ENCODE data around the gene UNC13D. TPM values are rescaled to one million over a fixed set of nuclear protein-coding genes. Genes with fewer than 3 reads are reported as not detected.

The UNC13D gene
- total RNA-seq, 2 experiments from 2014 or later = 136 to 144 TPM

- no peak for ATAC-seq
- no peak for TF ChIP-seq CTCF (IDR thresholded peaks at IDR 0.05)
- H3K9me3 Mint-ChIP-seq = no peaks in the 10 kb centered on the region
- no peak overlapping the region for H3K27ac Mint-ChIP-seq
- intact Hi-C loops (cut with micrococcal nuclease) = no loop called here
- no peak overlapping the region for H3K4me3 Mint-ChIP-seq
- H3K36me3 Mint-ChIP-seq (ENCODE audit: low read depth) = peaks cover 13% of the 10 kb centered on the region
- DNase-seq = no peak
- no peaks in the 10 kb centered on the region for H3K4me1 Mint-ChIP-seq (ENCODE audit: low read depth)
- POLR2A ChIA-PET = interaction anchor here (0.8 to 2.9 kb wide), 4 partner anchors 10 to 30 kb away, joined by 3 to 10 read pairs (median 4); partner anchors contain the start of gene UNK
- no peaks in the 10 kb centered on the region for H3K27me3 Mint-ChIP-seq
- CTCF ChIA-PET = interaction anchor here (1.1 to 2.0 kb wide), 5 partner anchors 12 to 46 kb away, joined by 4 to 5 read pairs (median 5); no protein-coding TSS in a partner anchor
Measured at GRCh38 chr17:75814900-75815373, 29.3 kb downstream of the UNC13D start.

- no peak overlapping the region for H3K27ac Mint-ChIP-seq
- ATAC-seq = no peak
- DNase-seq = no peak
- CTCF ChIA-PET = interaction anchor here (2.0 kb wide), 1 partner anchor 47 kb away, joined by 5 read pairs; no protein-coding TSS in a partner anchor
- H3K4me3 Mint-ChIP-seq = no peak overlapping the region
- H3K4me1 Mint-ChIP-seq (ENCODE audit: low read depth) = no peaks in the 10 kb centered on the region
- peaks cover 8% of the 10 kb centered on the region for H3K36me3 Mint-ChIP-seq (ENCODE audit: low read depth)
- no peak for TF ChIP-seq CTCF (IDR thresholded peaks at IDR 0.05)
- H3K9me3 Mint-ChIP-seq = no peaks in the 10 kb centered on the region
- intact Hi-C loops (cut with micrococcal nuclease) = no loop called here
- POLR2A ChIA-PET = no interaction called here
- no peaks in the 10 kb centered on the region for H3K27me3 Mint-ChIP-seq
Measured at GRCh38 chr17:75814021-75814395, 30.2 kb downstream of the UNC13D start.

DNA sequence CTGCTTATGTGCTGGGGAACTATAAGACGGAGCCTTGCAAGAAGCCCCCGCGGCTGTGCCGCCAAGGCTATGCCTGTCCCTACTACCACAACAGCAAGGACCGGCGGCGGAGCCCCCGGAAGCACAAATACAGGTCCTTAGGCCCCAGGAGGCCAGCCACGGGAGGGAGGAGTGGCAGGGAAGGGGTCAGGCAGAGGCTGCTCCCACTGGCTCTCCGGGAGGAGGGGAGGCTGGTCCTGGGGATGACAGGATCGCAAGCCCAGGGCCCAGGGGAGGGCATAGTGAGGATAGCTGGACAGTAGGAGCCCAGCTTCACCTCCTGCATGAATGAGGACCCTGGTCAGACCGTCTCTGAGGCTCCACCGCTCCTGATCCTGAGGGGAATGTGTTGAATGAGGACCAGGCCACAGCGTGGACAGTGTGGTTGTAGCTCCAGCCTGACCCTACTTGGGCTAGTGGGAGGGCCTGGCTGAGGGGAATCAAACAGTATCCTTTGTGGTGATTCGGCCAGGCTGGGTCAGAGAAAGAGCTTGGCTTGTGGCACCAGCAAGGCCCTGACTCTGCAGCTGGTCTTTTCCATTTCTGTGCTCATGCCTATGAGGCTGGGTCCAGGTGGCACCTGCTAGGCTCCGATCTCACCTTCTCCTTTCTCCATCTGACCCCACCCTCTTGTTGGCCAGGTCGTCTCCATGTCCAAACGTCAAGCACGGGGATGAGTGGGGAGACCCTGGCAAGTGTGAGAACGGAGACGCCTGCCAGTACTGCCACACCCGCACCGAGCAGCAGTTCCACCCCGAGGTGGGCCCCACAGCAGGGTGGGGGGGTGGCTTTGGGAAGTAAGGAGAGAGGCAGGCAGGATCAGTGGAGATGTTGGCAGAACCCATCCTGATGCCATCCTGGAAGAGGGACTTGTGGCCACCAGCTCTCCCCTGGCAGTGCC lies 30.9 kb downstream of the UNC13D start:
- DNase-seq = no peak
- no peak for ATAC-seq
- no peak for TF ChIP-seq CTCF (IDR thresholded peaks at IDR 0.05)
- ChIA-PET CTCF (interaction anchor here (2.0 kb wide), 1 partner anchor 48 kb away, joined by 5 read pairs; no protein-coding TSS in a partner anchor), POLR2A (interaction anchor here (0.8 kb wide), 1 partner anchor 16 kb away, joined by 3 read pairs; no protein-coding TSS in a partner anchor)
- Mint-ChIP-seq H3K4me1 (ENCODE audit: low read depth) (peaks cover 4% of the 10 kb centered on the region), H3K27ac (no peak overlapping the region), H3K27me3 (no peaks in the 10 kb centered on the region), H3K36me3 (ENCODE audit: low read depth) (peaks cover 4% of the 10 kb centered on the region), H3K4me3 (no peak overlapping the region), H3K9me3 (no peaks in the 10 kb centered on the region)
- intact Hi-C loops (cut with micrococcal nuclease) = no loop called here

DNA sequence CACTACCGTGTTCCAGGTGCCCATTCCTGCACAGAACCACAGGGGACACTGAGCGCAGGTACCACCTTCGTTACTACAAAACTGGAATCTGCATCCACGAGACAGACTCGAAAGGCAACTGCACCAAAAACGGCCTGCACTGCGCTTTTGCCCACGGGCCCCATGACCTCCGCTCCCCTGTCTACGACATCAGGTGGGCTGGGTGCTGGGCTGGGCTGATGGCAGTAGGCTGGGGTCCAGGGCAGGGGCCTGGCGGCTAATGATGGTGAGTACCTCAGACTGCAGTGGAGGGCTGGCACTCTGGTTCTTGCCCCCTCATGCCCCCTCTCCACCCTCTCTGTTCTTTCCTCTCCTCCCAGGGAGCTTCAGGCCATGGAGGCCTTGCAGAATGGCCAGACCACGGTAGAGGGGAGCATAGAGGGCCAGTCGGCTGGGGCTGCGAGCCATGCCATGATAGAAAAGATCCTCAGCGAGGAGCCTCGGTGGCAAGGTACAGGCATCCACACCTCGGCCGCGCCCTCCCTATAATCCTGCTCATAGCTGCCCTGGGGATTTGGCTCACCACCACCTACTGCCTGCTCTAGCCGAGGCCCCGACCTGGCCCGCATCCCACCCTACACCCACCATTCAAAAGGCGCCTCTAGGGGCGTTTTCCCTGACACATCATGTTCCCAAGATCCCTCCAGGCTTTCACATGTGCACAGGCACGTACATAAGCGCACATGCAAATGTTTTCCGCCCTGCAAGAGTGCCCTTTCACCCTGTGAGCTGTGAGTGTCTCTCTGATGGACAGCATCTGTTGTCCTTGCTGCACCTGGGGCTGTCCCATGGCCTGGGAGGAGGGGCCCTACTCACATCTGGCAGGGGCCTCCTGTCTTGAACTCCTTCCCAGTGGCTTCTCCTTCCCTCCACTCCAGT lies 31.8 kb downstream of the UNC13D start:
- DNase-seq = no peak
- Mint-ChIP-seq H3K9me3 (no peaks in the 10 kb centered on the region), H3K4me3 (no peak overlapping the region), H3K27ac (no peak overlapping the region), H3K4me1 (ENCODE audit: low read depth) (peaks cover 4% of the 10 kb centered on the region), H3K27me3 (no peaks in the 10 kb centered on the region), H3K36me3 (ENCODE audit: low read depth) (peaks cover 3% of the 10 kb centered on the region)
- ATAC-seq = no peak
- TF ChIP-seq CTCF (IDR thresholded peaks at IDR 0.05) = no peak
- ChIA-PET CTCF (interaction anchor here (1.8 to 2.0 kb wide), 2 partner anchors 18 to 49 kb away, joined by 4 to 5 read pairs; no protein-coding TSS in a partner anchor), POLR2A (interaction anchor here (0.6 to 1.3 kb wide), 3 partner anchors 14 to 25 kb away, joined by 3 to 4 read pairs (median 3); no protein-coding TSS in a partner anchor)
- intact Hi-C loops (cut with micrococcal nuclease) = no loop called here
